A673 (cell line): Measurements from ENCODE around the gene RIN2. TPM values are rescaled to one million over a fixed set of nuclear protein-coding genes. Genes with fewer than 3 reads are reported as not detected.

ENCODE experiments used
- Bru-seq: library from RNA; stranded (reverse); fragments of 400-500 nt; gene quantifications from one replicate; lab custom pipeline; 2021; lab: Mats Ljungman, UMichigan
- BruChase-seq, 2 experiments: library from RNA; stranded (reverse); fragments of 400-500 nt; gene quantifications; one replicate each; lab custom pipeline; 2021; lab: Mats Ljungman, UMichigan
- BruUV-seq: library from RNA; stranded (reverse); fragments of 400-500 nt; replicated peaks from 2 replicates; lab custom pipeline; 2021; lab: Mats Ljungman, UMichigan
- CTCF ChIA-PET: fragments of 300-600 bp; sonication (Branson Sonifier 250); formaldehyde crosslinking; loops from one replicate; lab custom pipeline; 2022; ENCODE audit warnings: antibody characterized with exemption; lab: Charles Lee
- POLR2A ChIA-PET: fragments of 300-600 bp; sonication (Branson Sonifier 250); formaldehyde crosslinking; loops from one replicate; lab custom pipeline; 2022; ENCODE audit warnings: antibody characterized with exemption; ENCODE audit not compliant: low non-redundant PET; lab: Charles Lee
- DNase-seq: peaks from one replicate; pipeline ENCODE4 v3.0.0-alpha.2; 2015; ENCODE audit warnings: low spot score
- H3K27ac ChIP-seq: fragments of 200-600 bp; sonication (generic); 2 replicates; pipeline ENCODE4 v1.5.1; 2016; ENCODE audit warnings: mixed run types, low read depth, mild to moderate bottlenecking, mixed read lengths, antibody characterized with exemption, low read length; ENCODE audit not compliant: poor library complexity, severe bottlenecking
- H3K27me3 ChIP-seq: fragments of 200-600 bp; sonication (generic); replicated peaks from 2 replicates; pipeline ENCODE4 v1.6.1; 2017; ENCODE audit warnings: mixed run types, low read depth, mild to moderate bottlenecking, mixed read lengths, antibody characterized with exemption, low read length; ENCODE audit not compliant: insufficient read depth, poor library complexity
- H3K36me3 ChIP-seq: fragments of 200-600 bp; sonication (generic); 2 replicates; pipeline ENCODE4 v1.6.1; 2016; ENCODE audit warnings: mixed run types, mild to moderate bottlenecking, mixed read lengths, antibody characterized with exemption, low read length; ENCODE audit not compliant: insufficient read depth, poor library complexity, severe bottlenecking
- H3K4me1 ChIP-seq: fragments of 200-600 bp; sonication (generic); 2 replicates; pipeline ENCODE4 v1.6.1; 2017; ENCODE audit warnings: mixed run types, mild to moderate bottlenecking, mixed read lengths, antibody characterized with exemption, low read length; ENCODE audit not compliant: insufficient read depth, poor library complexity, severe bottlenecking
- H3K4me3 ChIP-seq: fragments of 200-600 bp; sonication (generic); 2 replicates; pipeline ENCODE4 v1.5.1; 2016; ENCODE audit warnings: low read depth, mixed run types, mild to moderate bottlenecking, mixed read lengths, low read length; ENCODE audit not compliant: poor library complexity, severe bottlenecking
- H3K9me3 ChIP-seq: fragments of 200-600 bp; sonication (generic); 2 replicates; pipeline ENCODE4 v1.6.1; 2016; ENCODE audit warnings: mixed run types, low read depth, mild to moderate bottlenecking, mixed read lengths, antibody characterized with exemption, low read length; ENCODE audit not compliant: poor library complexity, severe bottlenecking
- EZH2 ChIP-seq: fragments of 200-600 bp; sonication (generic); IDR thresholded peaks from 2 replicates; pipeline ENCODE4 v1.6.1; 2017; ENCODE audit warnings: borderline replicate concordance, low read depth, mild to moderate bottlenecking, mixed read lengths, antibody characterized with exemption, low read length; ENCODE audit not compliant: poor library complexity, severe bottlenecking
- intact Hi-C: fragments of 100-400 bp; cut with micrococcal nuclease; formaldehyde crosslinking; loops from one replicate; pipeline ENCODE4 v1.10.0; 2022; ENCODE audit not compliant: unreplicated experiment
- long read RNA-seq: library from polyadenylated mRNA; stranded (forward); transcript quantifications from one replicate; pipeline ENCODE4 v2.0.0, GENCODE V29; 2022
- total RNA-seq: library from RNA; stranded (reverse); gene quantifications from 2 replicates; pipeline ENCODE4 v1.2.3, GENCODE V29; 2021
- TF ChIP-seq, protein P1 (sequence below): fragments of 300-800, 200-600 bp; sonication (generic); conservative IDR thresholded peaks from 2 replicates; pipeline ENCODE4 v1.5.1; 2017; ENCODE audit warnings: low read depth, mild to moderate bottlenecking, antibody characterized with exemption, low read length, moderate library complexity, mixed read lengths

RIN2 gene, protein sequence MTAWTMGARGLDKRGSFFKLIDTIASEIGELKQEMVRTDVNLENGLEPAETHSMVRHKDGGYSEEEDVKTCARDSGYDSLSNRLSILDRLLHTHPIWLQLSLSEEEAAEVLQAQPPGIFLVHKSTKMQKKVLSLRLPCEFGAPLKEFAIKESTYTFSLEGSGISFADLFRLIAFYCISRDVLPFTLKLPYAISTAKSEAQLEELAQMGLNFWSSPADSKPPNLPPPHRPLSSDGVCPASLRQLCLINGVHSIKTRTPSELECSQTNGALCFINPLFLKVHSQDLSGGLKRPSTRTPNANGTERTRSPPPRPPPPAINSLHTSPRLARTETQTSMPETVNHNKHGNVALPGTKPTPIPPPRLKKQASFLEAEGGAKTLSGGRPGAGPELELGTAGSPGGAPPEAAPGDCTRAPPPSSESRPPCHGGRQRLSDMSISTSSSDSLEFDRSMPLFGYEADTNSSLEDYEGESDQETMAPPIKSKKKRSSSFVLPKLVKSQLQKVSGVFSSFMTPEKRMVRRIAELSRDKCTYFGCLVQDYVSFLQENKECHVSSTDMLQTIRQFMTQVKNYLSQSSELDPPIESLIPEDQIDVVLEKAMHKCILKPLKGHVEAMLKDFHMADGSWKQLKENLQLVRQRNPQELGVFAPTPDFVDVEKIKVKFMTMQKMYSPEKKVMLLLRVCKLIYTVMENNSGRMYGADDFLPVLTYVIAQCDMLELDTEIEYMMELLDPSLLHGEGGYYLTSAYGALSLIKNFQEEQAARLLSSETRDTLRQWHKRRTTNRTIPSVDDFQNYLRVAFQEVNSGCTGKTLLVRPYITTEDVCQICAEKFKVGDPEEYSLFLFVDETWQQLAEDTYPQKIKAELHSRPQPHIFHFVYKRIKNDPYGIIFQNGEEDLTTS
- total RNA-seq (14.6 and 18.5 TPM in 2 replicates), Bru-seq, nascent RNA (percentile 56 among the genes with signal in this experiment), BruChase-seq, experiment 1, labeled RNA remaining after a 2-hour chase (percentile 50 among the genes with signal in this experiment), BruChase-seq, experiment 2, labeled RNA remaining after a 6-hour chase (percentile 48 among the genes with signal in this experiment)
- long read RNA-seq, partial matches to known transcripts = 6 of 12 reads
- long read RNA-seq, other reads (novel, unspliced or antisense) = 6 of 12 reads

GRCh38 chr20:19758133-19758500, at the start of gene RIN2:
Gene RIN2 (plus strand): TSS chr20:19758258. CDS start chr20:19889602, 131,344 bp downstream.
- H3K36me3 ChIP-seq = no peaks in the 10 kb centered on the region
- DNase-seq = no peak
- no TSS peak for BruUV-seq

DNA sequence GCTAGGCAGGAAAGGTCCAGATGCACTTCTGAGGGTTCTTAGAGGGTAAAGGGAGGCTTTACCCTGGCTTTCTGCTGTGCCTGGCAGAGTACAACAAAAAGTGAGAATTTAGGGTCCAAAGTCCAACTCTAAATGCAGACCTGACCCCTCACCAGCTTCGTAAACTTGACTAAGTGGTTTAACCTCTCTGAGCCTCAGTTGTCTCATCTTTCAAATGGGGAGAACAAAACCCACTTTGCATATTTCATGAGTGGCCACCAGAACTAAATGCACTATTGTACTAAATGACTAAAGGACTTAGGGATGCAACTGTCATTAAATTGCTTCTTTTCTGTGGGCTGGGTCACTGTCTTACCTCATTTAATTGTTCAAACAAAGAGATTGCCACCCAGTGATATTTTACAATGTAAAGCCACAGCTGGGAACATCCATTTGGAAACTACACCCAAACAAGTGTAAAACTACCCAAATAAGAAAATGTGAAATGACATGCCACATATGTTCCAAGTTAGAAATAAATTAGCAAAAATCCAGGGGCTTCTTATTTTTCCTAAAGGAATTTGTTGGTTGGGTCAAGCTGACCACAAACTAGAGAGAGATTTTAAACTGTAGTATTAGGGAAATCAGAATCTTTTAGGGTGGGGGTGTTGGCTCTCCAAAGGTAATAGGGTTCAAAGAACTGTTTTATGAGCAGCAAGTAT, 48.3 kb upstream of the RIN2 start:
- Histone ChIP-seq H3K27ac (no peak overlapping the region), H3K9me3 (no peaks in the 10 kb centered on the region), H3K36me3 (peaks cover 12% of the 10 kb centered on the region), H3K27me3 (no peaks in the 10 kb centered on the region), H3K4me1 (no peaks in the 10 kb centered on the region), H3K4me3 (no peak overlapping the region)
- no peak for DNase-seq
- intact Hi-C loops = no loop called here
- CTCF ChIA-PET = no interaction called here
- no peak for TF ChIP-seq EZH2
- TF ChIP-seq, protein P1, sequence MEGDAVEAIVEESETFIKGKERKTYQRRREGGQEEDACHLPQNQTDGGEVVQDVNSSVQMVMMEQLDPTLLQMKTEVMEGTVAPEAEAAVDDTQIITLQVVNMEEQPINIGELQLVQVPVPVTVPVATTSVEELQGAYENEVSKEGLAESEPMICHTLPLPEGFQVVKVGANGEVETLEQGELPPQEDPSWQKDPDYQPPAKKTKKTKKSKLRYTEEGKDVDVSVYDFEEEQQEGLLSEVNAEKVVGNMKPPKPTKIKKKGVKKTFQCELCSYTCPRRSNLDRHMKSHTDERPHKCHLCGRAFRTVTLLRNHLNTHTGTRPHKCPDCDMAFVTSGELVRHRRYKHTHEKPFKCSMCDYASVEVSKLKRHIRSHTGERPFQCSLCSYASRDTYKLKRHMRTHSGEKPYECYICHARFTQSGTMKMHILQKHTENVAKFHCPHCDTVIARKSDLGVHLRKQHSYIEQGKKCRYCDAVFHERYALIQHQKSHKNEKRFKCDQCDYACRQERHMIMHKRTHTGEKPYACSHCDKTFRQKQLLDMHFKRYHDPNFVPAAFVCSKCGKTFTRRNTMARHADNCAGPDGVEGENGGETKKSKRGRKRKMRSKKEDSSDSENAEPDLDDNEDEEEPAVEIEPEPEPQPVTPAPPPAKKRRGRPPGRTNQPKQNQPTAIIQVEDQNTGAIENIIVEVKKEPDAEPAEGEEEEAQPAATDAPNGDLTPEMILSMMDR = no peak
- POLR2A ChIA-PET = no interaction called here
- no TSS peak for BruUV-seq

More at GRCh38 chr20:19758133-19758500, at the start of gene RIN2:
- POLR2A ChIA-PET = interaction anchor here (0.6 kb wide), 4 partner anchors 23 to 372 kb away, joined by 3 to 8 read pairs (median 6); no protein-coding TSS in a partner anchor
- CTCF ChIA-PET = interaction anchor here (0.6 to 0.7 kb wide), 4 partner anchors 26 to 156 kb away, joined by 3 to 8 read pairs (median 6); no protein-coding TSS in a partner anchor
- H3K9me3 ChIP-seq = no peaks in the 10 kb centered on the region
- H3K27ac ChIP-seq = peak within 1 kb of the TSS; percentile 89
- TF ChIP-seq EZH2 = no peak
- TF ChIP-seq, protein P1 = no peak
- H3K27me3 ChIP-seq = no peaks in the 10 kb centered on the region
- peaks cover 43% of the 10 kb centered on the region for H3K4me1 ChIP-seq
- intact Hi-C loops = no loop called here
- peak within 1 kb of the TSS; percentile 75 for H3K4me3 ChIP-seq
